ENCODE data around the gene DLG1. TPM values are rescaled to one million over a fixed set of nuclear protein-coding genes. Genes with fewer than 3 reads are reported as not detected.
"Not testable (repeated sequence)": the region's sequence is repeated elsewhere in the genome, so short reads cannot be mapped to it uniquely, and the experiment has no call there.

DLG1 gene
- polyA plus RNA-seq, 1 donor = 39.6 TPM

GRCh38 chr3:197209366-197210260 lies 88.8 kb downstream of the DLG1 start:
- no peak for DNase-seq

- DNase-seq = no peak
These were observed 91.5 kb downstream of the DLG1 start for GRCh38 chr3:197206913-197207312.

- DNase-seq = no peak
These were observed 92.7 kb downstream of the DLG1 start for GRCh38 chr3:197205675-197206074.

- no peak for DNase-seq
These were observed 93.1 kb downstream of the DLG1 start for GRCh38 chr3:197205265-197205664.

- no peak for DNase-seq
These were observed 93.7 kb downstream of the DLG1 start for GRCh38 chr3:197204736-197205135.

GRCh38 chr3:197203714-197204146 lies 94.7 kb downstream of the DLG1 start:
- no peak for DNase-seq

GRCh38 chr3:197202694-197203093 lies 95.7 kb downstream of the DLG1 start:
- DNase-seq = no peak

- DNase-seq = no peak
These were observed 96.5 kb downstream of the DLG1 start for GRCh38 chr3:197201791-197202452.

- DNase-seq = not testable (repeated sequence)
These were observed 97.6 kb downstream of the DLG1 start for GRCh38 chr3:197200856-197201255.

GRCh38 chr3:197197334-197197733 lies 101.1 kb downstream of the DLG1 start:
- no peak for DNase-seq

- DNase-seq = no peak
These were observed 102.2 kb downstream of the DLG1 start for GRCh38 chr3:197196192-197196591.

- no peak for DNase-seq
These were observed 103.1 kb downstream of the DLG1 start for GRCh38 chr3:197195326-197195725.

GRCh38 chr3:197193759-197194158 lies 104.7 kb downstream of the DLG1 start:
- not testable (repeated sequence) for DNase-seq

- no peak for DNase-seq
These were observed 106.5 kb downstream of the DLG1 start for GRCh38 chr3:197191897-197192296.

GRCh38 chr3:197189623-197190022 lies 108.8 kb downstream of the DLG1 start:
- DNase-seq = no peak

GRCh38 chr3:197188963-197189362 lies 109.4 kb downstream of the DLG1 start:
- no peak for DNase-seq

GRCh38 chr3:197186887-197187588 lies 111.4 kb downstream of the DLG1 start:
- peak; percentile 50 for DNase-seq

- no peak for DNase-seq
These were observed 114.8 kb downstream of the DLG1 start for GRCh38 chr3:197183582-197183981.

GRCh38 chr3:197181741-197182140 lies 116.7 kb downstream of the DLG1 start:
- DNase-seq = peak; percentile 36

- DNase-seq = no peak
These were observed 119.4 kb downstream of the DLG1 start for GRCh38 chr3:197178998-197179397.

- DNase-seq = no peak
These were observed 122.9 kb downstream of the DLG1 start for GRCh38 chr3:197175503-197175902.

GRCh38 chr3:197174927-197175326 lies 123.5 kb downstream of the DLG1 start:
- no peak for DNase-seq

GRCh38 chr3:197173620-197174019 lies 124.8 kb downstream of the DLG1 start:
- no peak for DNase-seq

Measured in hindlimb muscle (tissue), 1 donor.